Activated naive CD8-positive, alpha-beta T cell treated with anti-CD3 and anti-CD28 coated beads, Interleukin-2, amount 50 U/mL, for 24 hours (primary cell): ENCODE results near the gene OPRD1.
"Not testable (repeated sequence)": the region's sequence is repeated elsewhere in the genome, so short reads cannot be mapped to it uniquely, and the experiment has no call there.

Source experiments
- ATAC-seq: fragments of 150-1000 bp; cut with Tn5 transposase; one replicate; pipeline ENCODE4 v1.10.0; 2021
- DNase-seq: peaks from one replicate; pipeline ENCODE4 v3.0.0; 2021
- H3K27ac Mint-ChIP-seq: one replicate; pipeline ENCODE4 v1.8.0; 2021; ENCODE audit warnings: mild to moderate bottlenecking, mixed read lengths
- H3K27me3 Mint-ChIP-seq: one replicate; pipeline ENCODE4 v1.8.0; 2021; ENCODE audit warnings: mixed read lengths
- H3K36me3 Mint-ChIP-seq: one replicate; pipeline ENCODE4 v1.8.0; 2021; ENCODE audit warnings: low read depth, mixed read lengths
- H3K4me1 Mint-ChIP-seq: one replicate; pipeline ENCODE4 v1.8.0; 2021; ENCODE audit warnings: mixed read lengths
- H3K4me3 Mint-ChIP-seq: one replicate; pipeline ENCODE4 v1.8.0; 2021; ENCODE audit warnings: mild to moderate bottlenecking, moderate library complexity, mixed read lengths
- H3K9me3 Mint-ChIP-seq: one replicate; pipeline ENCODE4 v1.8.0; 2021; ENCODE audit warnings: mixed read lengths

Gene OPRD1

DNA sequence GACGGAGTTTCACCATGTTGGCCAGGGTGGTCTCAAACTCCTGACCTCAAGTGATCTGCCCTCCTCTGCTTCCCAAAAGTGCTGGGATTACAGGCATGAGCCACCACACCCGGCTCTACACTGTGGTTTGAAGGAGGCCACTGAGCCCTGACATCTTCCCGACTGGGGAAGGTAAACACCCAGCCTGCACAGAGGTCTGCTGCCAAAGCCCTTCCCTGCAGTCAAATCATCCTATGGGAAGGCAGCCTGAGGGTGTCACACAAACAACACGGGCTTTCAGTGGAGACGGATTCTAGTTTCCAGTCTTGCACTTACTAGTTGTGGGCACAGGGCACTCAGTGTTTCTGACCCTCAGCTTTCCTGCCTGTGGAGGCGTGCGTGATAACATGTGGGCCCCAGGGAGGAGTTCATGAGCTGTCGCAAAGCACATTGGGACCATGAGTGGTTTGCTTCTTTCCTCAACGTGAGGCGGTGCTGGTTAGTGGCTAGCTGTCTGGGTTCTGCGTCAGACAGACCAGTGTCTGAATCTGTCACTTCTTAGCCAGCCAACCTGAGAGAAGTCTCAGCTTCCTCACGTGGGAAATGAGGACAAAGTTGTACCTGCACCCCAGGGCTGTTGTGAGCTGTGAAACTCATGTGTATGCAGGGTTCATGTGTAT is 21.5 kb upstream of the OPRD1 start:
- Mint-ChIP-seq H3K9me3 (no peaks in the 10 kb centered on the region), H3K27me3 (no peaks in the 10 kb centered on the region), H3K36me3 (no peaks in the 10 kb centered on the region), H3K27ac (no peak overlapping the region), H3K4me3 (no peak overlapping the region), H3K4me1 (peaks cover 3% of the 10 kb centered on the region)
- ATAC-seq: no peak
- no peak for DNase-seq

DNA sequence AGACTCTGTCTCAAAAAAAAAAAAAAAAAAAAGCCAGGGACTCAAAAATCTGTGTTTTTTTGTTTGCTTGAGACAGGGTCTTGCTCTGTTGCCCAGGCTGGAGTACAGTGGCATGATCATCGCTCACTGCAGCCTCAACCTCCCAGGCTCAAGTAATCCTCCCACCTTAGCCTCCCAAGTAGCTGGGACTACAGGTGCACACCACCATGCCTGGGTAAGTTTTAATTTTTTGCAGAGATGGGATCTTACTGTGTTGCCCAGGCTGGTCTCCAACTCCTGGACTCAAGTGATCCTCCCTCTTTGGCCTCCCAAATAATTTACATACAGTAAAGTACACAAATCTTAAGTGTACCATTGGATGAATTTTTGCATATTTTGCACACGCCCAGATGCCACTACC is 20.0 kb upstream of the OPRD1 start:
- H3K9me3 Mint-ChIP-seq, H3K4me3 Mint-ChIP-seq, H3K27me3 Mint-ChIP-seq, H3K36me3 Mint-ChIP-seq, DNase-seq, H3K4me1 Mint-ChIP-seq, H3K27ac Mint-ChIP-seq, ATAC-seq: not testable (repeated sequence)

DNA sequence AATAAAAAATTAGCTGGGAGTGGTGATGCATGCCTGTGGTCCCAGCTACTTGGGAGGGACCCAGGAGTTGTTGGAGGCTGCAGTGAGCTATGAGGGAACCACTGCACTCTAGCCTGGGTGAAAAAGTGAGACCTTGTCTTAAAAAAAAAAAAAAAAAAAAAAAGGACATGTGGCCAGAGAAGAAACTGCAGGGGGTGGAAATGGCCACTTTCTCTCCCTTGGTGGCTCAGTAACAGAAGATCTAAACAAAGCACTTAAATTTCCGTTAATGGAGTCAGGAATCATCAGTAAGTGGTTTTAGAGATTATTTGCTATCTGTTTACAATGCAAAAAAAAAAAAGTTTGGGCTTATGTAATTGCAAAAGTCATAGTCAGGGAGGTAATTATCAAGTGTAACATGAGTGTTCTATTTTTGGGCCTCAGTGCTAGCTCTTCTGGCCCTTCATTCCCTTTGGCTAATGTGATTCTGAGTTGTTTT is 19.3 kb upstream of the OPRD1 start:
- DNase-seq (no peak), ATAC-seq (no peak)
- Mint-ChIP-seq H3K27me3 (no peaks in the 10 kb centered on the region), H3K36me3 (no peaks in the 10 kb centered on the region), H3K27ac (no peak overlapping the region), H3K9me3 (no peaks in the 10 kb centered on the region), H3K4me3 (no peak overlapping the region), H3K4me1 (no peaks in the 10 kb centered on the region)

DNA sequence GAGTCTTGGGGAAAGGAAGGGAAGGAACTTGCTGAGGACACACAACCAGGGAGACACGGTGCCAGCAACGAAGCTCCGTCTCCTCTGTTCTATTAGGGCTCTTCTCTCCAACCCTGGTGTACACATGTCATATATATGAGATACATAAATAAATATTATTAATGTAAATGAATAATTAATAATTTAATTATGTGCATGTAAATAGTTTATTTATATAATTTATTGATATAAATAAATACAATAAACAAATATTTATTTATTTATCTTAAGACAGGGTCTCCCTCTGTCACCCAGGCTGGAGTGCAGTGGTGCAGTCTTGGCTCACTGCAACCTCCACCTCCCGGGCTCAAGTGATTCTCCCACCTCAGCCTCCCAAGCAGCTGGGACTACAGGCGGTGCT is 17.4 kb upstream of the OPRD1 start:
- not testable (repeated sequence) for DNase-seq, H3K4me1 Mint-ChIP-seq, H3K27ac Mint-ChIP-seq, H3K36me3 Mint-ChIP-seq, H3K27me3 Mint-ChIP-seq, H3K9me3 Mint-ChIP-seq, ATAC-seq, H3K4me3 Mint-ChIP-seq

DNA sequence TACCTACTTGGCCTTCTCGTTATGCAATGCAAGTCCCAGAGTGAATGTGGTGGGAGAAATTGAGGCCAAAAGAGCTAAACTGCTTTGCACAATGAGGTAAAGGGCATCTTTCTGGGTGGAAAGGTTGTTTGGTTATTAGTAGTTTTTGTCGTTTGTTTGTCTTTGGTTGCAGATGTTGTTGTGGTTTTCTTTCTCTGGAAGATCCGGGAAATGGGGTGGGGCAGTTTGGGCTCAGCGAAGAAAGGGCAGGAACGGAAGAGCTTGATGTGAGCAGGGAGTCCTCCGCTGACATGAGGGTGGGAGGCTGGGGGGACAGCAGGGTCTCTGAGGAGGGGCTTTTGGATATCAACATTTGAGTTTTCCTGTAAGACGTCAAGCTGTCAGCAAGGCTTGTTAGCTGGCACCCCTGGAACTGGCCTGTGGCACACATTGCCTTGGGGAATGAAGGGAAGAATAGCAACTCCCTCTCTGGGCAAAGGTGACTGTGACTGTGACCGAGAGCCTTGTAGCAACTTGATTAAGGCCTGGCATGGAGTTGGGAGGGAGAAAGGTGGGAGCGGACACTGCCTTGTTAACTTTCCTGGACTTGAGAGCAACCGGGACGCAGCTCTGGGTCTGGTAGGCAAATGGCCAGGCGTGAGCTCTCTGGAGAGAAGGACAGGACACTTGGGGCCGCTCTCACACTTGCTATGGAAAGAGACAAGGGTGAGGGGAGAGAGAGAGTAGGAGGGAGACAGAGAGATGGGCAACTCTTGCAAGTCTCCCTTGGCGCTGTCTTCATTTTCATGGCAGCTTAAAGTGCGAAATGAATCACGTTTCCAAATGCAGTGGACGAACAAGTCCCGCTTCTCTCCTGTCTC is 15.4 kb upstream of the OPRD1 start:
- Mint-ChIP-seq H3K9me3 (no peaks in the 10 kb centered on the region), H3K4me1 (no peaks in the 10 kb centered on the region), H3K4me3 (no peak overlapping the region), H3K36me3 (no peaks in the 10 kb centered on the region), H3K27me3 (no peaks in the 10 kb centered on the region), H3K27ac (no peak overlapping the region)
- no peak for DNase-seq
- no peak for ATAC-seq

DNA sequence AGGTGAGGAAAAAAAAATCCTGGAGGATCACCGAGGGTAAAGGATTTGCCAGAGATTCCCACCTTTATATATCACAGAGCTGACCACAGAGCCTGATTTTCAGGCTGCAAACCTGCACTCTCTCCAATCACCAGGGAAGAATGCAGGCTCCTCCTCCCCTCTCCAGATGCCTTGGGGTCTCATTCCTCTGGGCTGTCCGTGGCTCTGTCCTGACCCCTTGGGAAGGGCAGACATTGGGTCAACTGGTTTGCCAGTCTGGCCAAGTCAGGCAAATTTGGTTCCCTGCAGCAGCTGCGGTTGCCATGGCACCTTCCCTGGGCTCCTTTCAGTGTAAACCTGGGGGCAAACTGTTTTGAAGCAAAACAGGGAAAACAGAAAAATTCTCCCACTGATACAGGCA is 11.6 kb upstream of the OPRD1 start:
- H3K27me3 Mint-ChIP-seq: peaks cover 2% of the 10 kb centered on the region
- no peak for DNase-seq
- H3K36me3 Mint-ChIP-seq: no peaks in the 10 kb centered on the region
- no peak overlapping the region for H3K4me3 Mint-ChIP-seq
- no peak for ATAC-seq
- no peaks in the 10 kb centered on the region for H3K9me3 Mint-ChIP-seq
- no peaks in the 10 kb centered on the region for H3K4me1 Mint-ChIP-seq
- H3K27ac Mint-ChIP-seq: no peak overlapping the region

DNA sequence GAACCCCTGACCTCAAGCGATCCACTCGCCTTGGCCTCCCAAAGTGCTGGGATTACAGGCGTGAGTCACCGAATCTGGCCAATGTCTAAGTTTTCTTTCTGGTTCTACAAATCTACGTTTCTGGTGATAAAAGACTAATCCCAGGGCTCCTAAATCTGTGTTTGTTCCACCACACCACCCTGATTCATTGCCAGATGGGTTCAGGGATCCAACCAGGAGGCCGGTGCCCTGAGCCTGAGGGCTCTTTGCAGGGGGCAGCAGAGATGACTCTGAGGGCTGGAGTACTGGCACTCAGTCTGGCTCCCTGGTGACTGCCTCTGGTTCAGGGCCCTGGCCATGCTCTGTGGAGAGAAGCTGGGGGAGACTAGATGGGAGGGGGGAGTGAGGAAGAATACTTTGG is 10.5 kb upstream of the OPRD1 start:
- Mint-ChIP-seq H3K27me3 (peaks cover 5% of the 10 kb centered on the region), H3K4me1 (no peaks in the 10 kb centered on the region), H3K27ac (no peak overlapping the region), H3K9me3 (no peaks in the 10 kb centered on the region), H3K36me3 (no peaks in the 10 kb centered on the region), H3K4me3 (no peak overlapping the region)
- ATAC-seq (no peak), DNase-seq (no peak)

DNA sequence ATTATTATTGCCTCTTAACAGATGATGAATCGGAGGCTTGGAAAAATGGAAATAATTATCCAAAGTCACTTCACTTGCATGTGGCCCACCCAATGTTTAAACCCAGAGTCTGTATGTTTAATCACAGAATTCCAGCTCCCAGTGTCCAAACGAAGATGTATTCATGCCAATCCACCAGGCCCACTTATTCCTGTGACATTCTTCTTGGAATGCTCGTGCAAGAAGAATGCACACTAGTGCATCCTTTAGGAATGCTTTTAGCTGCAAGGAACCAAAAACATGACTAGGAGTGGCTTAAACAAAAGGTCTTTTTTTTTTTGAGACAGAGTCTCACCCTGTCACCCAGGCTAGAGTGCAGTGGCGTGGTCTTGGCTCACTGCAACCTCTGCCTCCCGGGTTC is 8.9 kb upstream of the OPRD1 start:
- DNase-seq: no peak
- H3K4me3 Mint-ChIP-seq: no peak overlapping the region
- peaks cover 9% of the 10 kb centered on the region for H3K27me3 Mint-ChIP-seq
- no peaks in the 10 kb centered on the region for H3K4me1 Mint-ChIP-seq
- no peak for ATAC-seq
- no peaks in the 10 kb centered on the region for H3K36me3 Mint-ChIP-seq
- no peaks in the 10 kb centered on the region for H3K9me3 Mint-ChIP-seq
- H3K27ac Mint-ChIP-seq: no peak overlapping the region

DNA sequence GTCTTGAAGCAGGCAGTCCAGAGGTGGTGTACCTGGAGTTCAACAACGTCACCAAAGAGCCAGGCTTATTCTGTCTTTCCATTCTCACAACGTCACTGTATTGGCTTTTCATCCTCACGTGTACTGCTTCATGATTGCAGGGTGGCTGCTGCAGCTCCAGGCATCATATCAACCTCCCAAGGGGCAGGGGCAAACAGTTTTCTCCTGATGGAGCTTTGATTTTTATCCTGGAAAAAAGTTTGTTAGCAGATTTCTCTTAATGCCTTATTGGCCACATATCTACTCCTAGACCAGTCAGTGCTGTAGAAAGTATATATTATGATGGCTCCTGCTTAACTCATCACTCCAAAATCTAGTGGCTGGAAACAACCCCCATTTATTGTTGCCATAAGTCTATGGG is 8.3 kb upstream of the OPRD1 start:
- Mint-ChIP-seq H3K4me1 (no peaks in the 10 kb centered on the region), H3K9me3 (no peaks in the 10 kb centered on the region), H3K4me3 (no peak overlapping the region), H3K27me3 (peaks cover 10% of the 10 kb centered on the region), H3K36me3 (no peaks in the 10 kb centered on the region), H3K27ac (no peak overlapping the region)
- ATAC-seq (no peak), DNase-seq (no peak)

DNA sequence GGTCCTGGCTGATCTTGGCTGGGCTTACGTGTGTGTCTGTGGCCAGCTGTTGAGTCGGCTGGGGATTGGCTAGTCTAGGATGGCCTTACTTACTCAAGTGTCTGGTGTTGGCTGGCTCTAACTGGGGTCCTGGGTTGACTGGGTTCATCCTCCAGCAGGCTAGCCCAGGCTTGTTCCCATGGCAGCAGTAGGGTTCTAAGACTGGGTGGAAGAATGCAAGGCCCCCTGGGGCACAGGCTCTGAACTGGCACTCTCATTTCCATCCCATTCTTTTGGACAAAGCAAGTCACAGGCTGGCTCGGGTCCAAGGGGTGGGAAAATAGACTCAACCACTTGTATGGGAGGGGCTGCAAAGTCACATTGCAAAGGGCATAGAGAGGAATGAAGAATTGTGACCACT is 7.9 kb upstream of the OPRD1 start:
- ATAC-seq (no peak), DNase-seq (no peak)
- no peak overlapping the region for H3K27ac Mint-ChIP-seq
- peaks cover 10% of the 10 kb centered on the region for H3K27me3 Mint-ChIP-seq
- H3K4me1 Mint-ChIP-seq: no peaks in the 10 kb centered on the region
- H3K4me3 Mint-ChIP-seq: no peak overlapping the region
- no peaks in the 10 kb centered on the region for H3K36me3 Mint-ChIP-seq
- H3K9me3 Mint-ChIP-seq: no peaks in the 10 kb centered on the region

DNA sequence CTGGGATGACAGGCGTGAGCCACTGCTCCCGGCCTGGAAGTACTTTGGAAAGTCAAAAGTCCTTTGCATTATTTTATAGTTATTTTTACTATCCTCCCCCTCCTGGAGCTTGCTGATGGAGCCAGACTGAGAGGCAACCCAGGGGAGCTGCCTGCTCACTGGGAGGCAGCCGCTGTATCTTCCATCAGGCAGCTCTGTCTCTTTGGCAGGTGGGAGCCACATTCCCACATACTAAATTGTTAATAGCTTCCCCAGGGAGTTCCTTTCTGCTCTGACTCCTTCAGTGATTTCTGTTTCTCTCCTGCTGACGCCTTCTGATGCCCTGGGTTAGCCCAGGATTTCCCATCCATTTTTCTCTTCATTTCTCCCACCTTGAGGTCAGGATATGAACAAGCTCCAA is 4.9 kb upstream of the OPRD1 start:
- H3K27me3 Mint-ChIP-seq: peaks cover 36% of the 10 kb centered on the region
- DNase-seq (no peak), ATAC-seq (no peak)
- H3K9me3 Mint-ChIP-seq: no peaks in the 10 kb centered on the region
- no peaks in the 10 kb centered on the region for H3K36me3 Mint-ChIP-seq
- peaks cover 2% of the 10 kb centered on the region for H3K4me1 Mint-ChIP-seq
- H3K27ac Mint-ChIP-seq: no peak overlapping the region
- no peak overlapping the region for H3K4me3 Mint-ChIP-seq

DNA sequence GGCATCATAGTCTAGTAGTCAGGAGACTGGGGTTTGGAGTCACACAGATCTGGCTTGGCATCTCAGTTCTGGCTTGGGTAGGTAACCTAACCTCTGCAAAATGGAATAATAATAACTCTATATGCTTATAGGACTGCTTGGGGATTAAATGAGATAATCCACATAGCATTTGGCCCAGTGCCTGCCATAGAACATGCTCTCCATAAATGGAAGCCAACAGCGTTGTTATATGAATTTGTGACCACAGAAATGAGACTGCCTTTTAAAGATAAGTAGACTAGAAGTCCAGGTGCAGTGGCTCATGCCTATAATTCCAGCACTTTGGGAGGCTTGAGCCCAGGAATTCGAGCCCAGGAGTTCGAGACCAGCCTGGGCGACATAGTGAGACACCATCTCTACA is 4.0 kb upstream of the OPRD1 start:
- H3K4me1 Mint-ChIP-seq: peaks cover 4% of the 10 kb centered on the region
- H3K27me3 Mint-ChIP-seq: peaks cover 42% of the 10 kb centered on the region
- no peak for DNase-seq
- no peak overlapping the region for H3K27ac Mint-ChIP-seq
- no peak for ATAC-seq
- no peak overlapping the region for H3K4me3 Mint-ChIP-seq
- no peaks in the 10 kb centered on the region for H3K9me3 Mint-ChIP-seq
- H3K36me3 Mint-ChIP-seq: no peaks in the 10 kb centered on the region

DNA sequence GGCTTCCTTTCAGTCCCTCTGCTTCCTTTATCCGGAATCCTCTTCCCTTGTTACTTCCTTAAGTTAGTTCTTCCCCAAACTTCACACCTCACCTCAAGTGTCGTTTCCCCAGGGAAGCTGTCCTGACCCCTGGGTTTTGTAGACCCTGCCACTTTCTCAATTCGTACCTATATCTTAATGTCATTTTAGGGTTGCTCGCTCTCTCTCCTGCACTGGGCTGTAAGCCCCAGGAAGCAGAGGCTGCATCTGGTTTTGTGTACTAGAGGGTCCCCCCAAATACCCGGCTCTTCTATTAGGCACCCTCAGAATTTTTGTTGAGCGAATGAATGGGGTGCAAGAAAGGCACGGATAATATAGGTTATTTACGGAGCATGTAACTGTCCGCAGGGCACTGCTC is 603 bp upstream of the OPRD1 start:
- no peak overlapping the region for H3K4me3 Mint-ChIP-seq
- ATAC-seq (no peak), DNase-seq (no peak)

DNA sequence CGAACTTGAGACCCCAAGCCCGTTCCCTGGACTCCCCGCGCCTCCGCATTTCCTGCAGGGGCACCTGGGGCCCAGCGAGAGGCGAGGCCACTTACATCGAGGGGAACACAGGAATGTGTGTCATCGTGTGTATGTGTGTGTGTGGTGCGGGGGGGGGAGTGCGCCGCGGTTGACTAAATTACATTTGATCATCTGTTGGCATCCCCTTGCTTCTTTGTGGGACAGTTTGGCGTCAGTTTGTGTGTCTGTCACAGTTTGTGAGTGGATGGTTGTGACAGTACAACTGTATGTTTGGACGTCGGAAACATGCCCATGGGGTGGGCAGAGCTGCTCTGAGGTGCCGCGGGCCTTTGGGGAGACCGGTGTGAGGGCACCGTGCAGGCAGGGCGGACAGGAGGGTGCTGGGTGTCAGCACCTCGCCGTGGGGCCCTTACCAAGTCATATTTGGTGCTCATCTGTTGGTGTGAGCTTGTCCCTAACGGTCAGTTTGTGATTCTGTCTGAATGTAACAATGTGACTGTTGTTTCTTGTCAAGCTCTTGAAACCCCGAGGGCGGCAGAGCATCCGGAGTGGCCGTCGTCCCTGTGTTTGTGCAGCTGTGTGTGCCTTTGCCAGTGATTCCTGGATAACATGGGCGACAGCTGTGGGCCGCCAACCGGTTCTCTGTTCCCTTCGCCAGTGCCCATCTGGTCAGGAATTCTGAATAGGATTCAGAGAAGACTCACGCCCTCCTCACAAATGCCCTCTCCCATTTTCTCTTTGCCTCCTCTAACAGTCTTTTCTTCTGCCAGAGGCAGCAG is 899 bp downstream of the OPRD1 start:
- H3K36me3 Mint-ChIP-seq: no peaks in the 10 kb centered on the region
- H3K9me3 Mint-ChIP-seq: no peaks in the 10 kb centered on the region
- DNase-seq (no peak), ATAC-seq (no peak)
- H3K4me3 Mint-ChIP-seq: no peak overlapping the region
- H3K27me3 Mint-ChIP-seq: peaks cover 60% of the 10 kb centered on the region
- H3K4me1 Mint-ChIP-seq: peaks cover 4% of the 10 kb centered on the region
- H3K27ac Mint-ChIP-seq: no peak overlapping the region

More for the DNA sequence above, 603 bp upstream of the OPRD1 start:
- H3K9me3 Mint-ChIP-seq: no peaks in the 10 kb centered on the region
- peaks cover 60% of the 10 kb centered on the region for H3K27me3 Mint-ChIP-seq
- H3K36me3 Mint-ChIP-seq: no peaks in the 10 kb centered on the region
- peaks cover 4% of the 10 kb centered on the region for H3K4me1 Mint-ChIP-seq
- no peak overlapping the region for H3K27ac Mint-ChIP-seq
